Myocyte (in vitro differentiated cells): ENCODE data around the gene ZNF609. TPM values are rescaled to one million over a fixed set of nuclear protein-coding genes. Genes with fewer than 3 reads are reported as not detected.
"Not testable (repeated sequence)": the region's sequence is repeated elsewhere in the genome, so short reads cannot be mapped to it uniquely, and the experiment has no call there.

Source experiments
- DNase-seq: peaks from one replicate; pipeline ENCODE4 v3.0.0-alpha.2; 2012; ENCODE audit warnings: low read depth
- total RNA-seq: library from RNA; depleted of rRNA; stranded (reverse); fragments of >200 nt; gene quantifications from 2 replicates; pipeline ENCODE4 v1.2.3, GENCODE V29; 2014

ZNF609 gene
- total RNA-seq, 1 donor from 2014 or later = 16.2 TPM

GRCh38 chr15:64574301-64575017 lies 114.1 kb downstream of the ZNF609 start:
- DNase-seq = no peak

- no peak for DNase-seq
These were observed 120.5 kb downstream of the ZNF609 start for GRCh38 chr15:64580696-64581407.

- DNase-seq = no peak
These were observed 121.0 kb downstream of the ZNF609 start for GRCh38 chr15:64581408-64581761.

- DNase-seq = no peak
These were observed 121.8 kb downstream of the ZNF609 start for GRCh38 chr15:64582202-64582601.

- DNase-seq = no peak
These were observed 123.1 kb downstream of the ZNF609 start for GRCh38 chr15:64583519-64583918.

- DNase-seq = no peak
These were observed 123.6 kb downstream of the ZNF609 start for GRCh38 chr15:64583983-64584382.

GRCh38 chr15:64586259-64586870 lies 126.0 kb downstream of the ZNF609 start:
- DNase-seq = no peak

- DNase-seq = no peak
These were observed 126.6 kb downstream of the ZNF609 start for GRCh38 chr15:64586984-64587383.

GRCh38 chr15:64589435-64590084 lies 129.2 kb downstream of the ZNF609 start:
- DNase-seq = no peak

GRCh38 chr15:64592845-64593244 lies 132.5 kb downstream of the ZNF609 start:
- DNase-seq = not testable (repeated sequence)

- DNase-seq = peak; percentile 37
These were observed 136.5 kb downstream of the ZNF609 start for GRCh38 chr15:64596701-64597476.

- peak; percentile 30 for DNase-seq
These were observed 137.1 kb downstream of the ZNF609 start for GRCh38 chr15:64597477-64597822.

GRCh38 chr15:64599226-64599625 lies 138.8 kb downstream of the ZNF609 start:
- DNase-seq = no peak

GRCh38 chr15:64599716-64600115 lies 139.3 kb downstream of the ZNF609 start:
- DNase-seq = no peak

- no peak for DNase-seq
These were observed 140.4 kb downstream of the ZNF609 start for GRCh38 chr15:64600794-64601193.

GRCh38 chr15:64604319-64604718 lies 143.9 kb downstream of the ZNF609 start:
- no peak for DNase-seq

- not testable (repeated sequence) for DNase-seq
These were observed 147.0 kb downstream of the ZNF609 start for GRCh38 chr15:64607416-64607815.

GRCh38 chr15:64610257-64610919 lies 150.0 kb downstream of the ZNF609 start:
- DNase-seq = no peak

GRCh38 chr15:64611085-64611725 lies 150.8 kb downstream of the ZNF609 start:
- no peak for DNase-seq

- no peak for DNase-seq
These were observed 154.1 kb downstream of the ZNF609 start for GRCh38 chr15:64614519-64614918.
